Upper lobe of left lung (tissue), 6 donors: ENCODE measurements around the gene TAS2R16. TPM values are rescaled to one million over a fixed set of nuclear protein-coding genes. Genes with fewer than 3 reads are reported as not detected.

Experiments used
- ATAC-seq, 2 donors: fragments of 200-7000 bp; cut with Tn5 transposase; one replicate each; pipeline ENCODE4 v1.9.1; 2022; ENCODE audit warnings: mild to moderate bottlenecking in 2 of 2, moderate library complexity in 2 of 2; ENCODE audit not compliant: low FRiP score in 2 of 2
- DNase-seq, 2 donors: peaks; one replicate each; pipeline ENCODE4 v3.0.0-alpha.2; 2019 to 2020
- H3K27ac ChIP-seq, 4 donors: fragments of 200-600 bp; sonication (generic); one replicate each; pipeline ENCODE4 v1.5.1; 2016 to 2019
- H3K27me3 ChIP-seq, 4 donors: fragments of 200-600 bp; sonication (generic); one replicate each; pipeline ENCODE4 v1.5.1; 2017 to 2019
- H3K36me3 ChIP-seq, 4 donors: fragments of 200-600 bp; sonication (generic); one replicate each; pipeline ENCODE4 v1.5.1; 2016 to 2019
- H3K4me1 ChIP-seq, 4 donors: fragments of 200-600 bp; sonication (generic); one replicate each; pipeline ENCODE4 v1.5.1; 2018 to 2019
- H3K4me3 ChIP-seq, 4 donors: fragments of 200-600 bp; sonication (generic); one replicate each; pipeline ENCODE4 v1.5.1; 2017 to 2019; ENCODE audit warnings: mild to moderate bottlenecking in 2 of 4, moderate library complexity in 1 of 4
- H3K9me3 ChIP-seq, 4 donors: fragments of 200-600 bp; sonication (generic); one replicate each; pipeline ENCODE4 v1.5.1; 2018 to 2019
- CTCF ChIP-seq, 6 experiments: fragments of 450-650 bp in 4 of 6; fragments of 200-600 bp in 2 of 6; sonication (generic) in 2 of 6; IDR thresholded peaks; one replicate each; pipeline ENCODE4 v1.5.1; 2016 to 2019; ENCODE audit warnings: antibody characterized with exemption in 6 of 6
- EP300 ChIP-seq, 4 donors: sonication (generic); formaldehyde crosslinking; IDR thresholded peaks; one replicate each; pipeline ENCODE4 v1.5.1; 2017; ENCODE audit warnings: antibody characterized with exemption in 4 of 4, control low read depth in 2 of 4
- POLR2A ChIP-seq, 4 donors: fragments of 450-650 bp; IDR thresholded peaks; one replicate each; pipeline ENCODE4 v1.5.1; 2016 to 2017; ENCODE audit warnings: antibody characterized with exemption in 4 of 4, mild to moderate bottlenecking in 2 of 4
- POLR2AphosphoS5 ChIP-seq, 2 donors: sonication (generic); formaldehyde crosslinking; IDR thresholded peaks; one replicate each; pipeline ENCODE4 v1.5.1; 2017; ENCODE audit warnings: antibody characterized with exemption in 2 of 2
- WGBS, 2 donors: methylation state at CpG; one replicate each; pipeline ENCODE4 v1.1.5; 2017 to 2018; 5-methylcytosine and 5-hydroxymethylcytosine counted together
- total RNA-seq, 6 donors: library from RNA; depleted of rRNA in 4 of 6; stranded (reverse); fragments of >200 nt in 4 of 6; gene quantifications; one replicate each; pipeline versions ENCODE4 v1.1.0 to v1.2.1, GENCODE V29; 2016 to 2021
- donor health status: DM: no; HTN: no; CAD: no; lungs with moderate emphysema.
- donor health status: DM: no; HTN: yes; CAD: no; lungs with severe emphysema.

Gene TAS2R16
- total RNA-seq, 6 donors from 2014 or later: not detected

GRCh38 chr7:123022576-123022975 lies 27.1 kb upstream of the TAS2R16 start:
- H3K27ac ChIP-seq: no peak overlapping the region
- TF ChIP-seq CTCF (IDR thresholded peaks at IDR 0.05) (no peak), POLR2AphosphoS5 (IDR thresholded peaks at IDR 0.05) (no peak), POLR2A (IDR thresholded peaks at IDR 0.05) (no peak), EP300 (IDR thresholded peaks at IDR 0.05) (no peak)
- H3K27me3 ChIP-seq: no peaks in the 10 kb centered on the region
- DNase-seq (no peak), ATAC-seq (no peak)
- H3K9me3 ChIP-seq: no peaks in the 10 kb centered on the region
- WGBS, 2 donors: 75 to 79% methylated on average over 1 of the region's 1 CpG
- no peak overlapping the region for H3K4me3 ChIP-seq
- H3K36me3 ChIP-seq: no peaks in the 10 kb centered on the region
- H3K4me1 ChIP-seq: no peaks in the 10 kb centered on the region

- DNase-seq (no peak), ATAC-seq (no peak)
- Histone ChIP-seq H3K4me1 (no peaks in the 10 kb centered on the region), H3K4me3 (no peak overlapping the region), H3K36me3 (no peaks in the 10 kb centered on the region), H3K27ac (no peak overlapping the region), H3K27me3 (no peaks in the 10 kb centered on the region), H3K9me3 (no peaks in the 10 kb centered on the region)
- TF ChIP-seq POLR2A (IDR thresholded peaks at IDR 0.05) (no peak), POLR2AphosphoS5 (IDR thresholded peaks at IDR 0.05) (no peak), CTCF (IDR thresholded peaks at IDR 0.05) (no peak), EP300 (IDR thresholded peaks at IDR 0.05) (no peak)
These were observed 16.9 kb upstream of the TAS2R16 start for GRCh38 chr7:123012435-123012834.

GRCh38 chr7:123011766-123012369 lies 16.4 kb upstream of the TAS2R16 start:
- Histone ChIP-seq H3K27me3 (no peaks in the 10 kb centered on the region), H3K4me3 (no peak overlapping the region), H3K27ac (no peak overlapping the region), H3K4me1 (no peaks in the 10 kb centered on the region), H3K36me3 (no peaks in the 10 kb centered on the region), H3K9me3 (no peaks in the 10 kb centered on the region)
- TF ChIP-seq POLR2A (IDR thresholded peaks at IDR 0.05): no peak
- no peak for TF ChIP-seq CTCF (IDR thresholded peaks at IDR 0.05)
- no peak for TF ChIP-seq POLR2AphosphoS5 (IDR thresholded peaks at IDR 0.05)
- TF ChIP-seq EP300 (IDR thresholded peaks at IDR 0.05): no peak
- ATAC-seq (no peak), DNase-seq (no peak)
- WGBS, 2 donors: 77 to 85% methylated on average over 2 of the region's 2 CpGs

- no peaks in the 10 kb centered on the region for H3K27me3 ChIP-seq
- H3K4me3 ChIP-seq: no peak overlapping the region
- H3K27ac ChIP-seq: no peak overlapping the region
- DNase-seq: no peak
- WGBS, 2 donors: 90 to 95% methylated on average over 1 of the region's 1 CpG
- no peaks in the 10 kb centered on the region for H3K4me1 ChIP-seq
- no peaks in the 10 kb centered on the region for H3K9me3 ChIP-seq
- no peak for ATAC-seq
- TF ChIP-seq EP300 (IDR thresholded peaks at IDR 0.05) (no peak), POLR2A (IDR thresholded peaks at IDR 0.05) (no peak), POLR2AphosphoS5 (IDR thresholded peaks at IDR 0.05) (no peak), CTCF (IDR thresholded peaks at IDR 0.05) (no peak)
- no peaks in the 10 kb centered on the region for H3K36me3 ChIP-seq
These were observed 9.4 kb upstream of the TAS2R16 start for GRCh38 chr7:123004931-123005330.

- H3K4me1 ChIP-seq: no peaks in the 10 kb centered on the region
- no peaks in the 10 kb centered on the region for H3K9me3 ChIP-seq
- ATAC-seq (no peak), DNase-seq (no peak)
- H3K27ac ChIP-seq: no peak overlapping the region
- WGBS, 2 donors: 58 to 62% methylated on average over 5 of the region's 5 CpGs
- H3K27me3 ChIP-seq: no peaks in the 10 kb centered on the region
- no peak overlapping the region for H3K4me3 ChIP-seq
- no peaks in the 10 kb centered on the region for H3K36me3 ChIP-seq
- TF ChIP-seq CTCF (IDR thresholded peaks at IDR 0.05): no peak
- no peak for TF ChIP-seq POLR2AphosphoS5 (IDR thresholded peaks at IDR 0.05)
- TF ChIP-seq EP300 (IDR thresholded peaks at IDR 0.05): no peak
These were observed 8.1 kb upstream of the TAS2R16 start for GRCh38 chr7:123003539-123004126.
